GM18868 (cell line): Measurements from ENCODE around the gene NCS1.

Experiments
- ATAC-seq: cut with Tn5 transposase; IDR thresholded peaks from one replicate; pipeline ENCODE4 v1.9.1; 2021; ENCODE audit warnings: mild to moderate bottlenecking, moderate library complexity; ENCODE audit not compliant: unreplicated experiment

The NCS1 gene

DNA sequence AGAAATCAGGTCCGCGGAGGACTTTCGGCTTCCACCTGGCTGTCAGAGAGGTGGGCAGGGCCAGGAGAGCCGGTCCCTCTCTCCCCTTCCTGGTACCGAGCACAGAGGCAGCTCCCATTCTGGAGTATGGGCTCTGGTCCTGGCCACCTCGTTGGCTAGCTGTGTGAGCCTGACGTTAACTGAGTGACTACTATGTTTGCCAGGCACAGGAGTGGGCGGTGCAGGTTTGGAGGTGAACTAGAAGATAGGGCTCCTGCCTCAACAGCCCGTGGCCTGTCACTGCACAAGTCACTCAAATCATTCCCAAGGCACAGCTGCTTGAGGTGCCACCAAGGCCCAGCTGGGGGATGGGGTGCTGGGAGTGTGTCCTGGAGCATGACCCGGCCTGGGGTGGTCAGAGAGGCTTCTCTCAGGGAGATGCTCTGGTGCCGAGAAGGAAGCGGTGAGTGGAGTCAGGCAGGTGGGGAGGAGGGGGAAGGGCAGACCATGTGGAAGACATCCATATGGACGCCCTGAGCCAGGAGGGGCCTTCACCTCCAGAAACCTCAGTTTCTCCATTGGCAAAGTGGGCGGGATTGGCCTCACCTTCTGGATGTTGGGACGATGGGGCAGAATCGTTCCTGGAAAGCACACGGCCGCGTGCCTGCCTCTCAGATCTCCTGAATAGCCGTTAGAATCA is 39.5 kb downstream of the NCS1 start:
- ATAC-seq = no peak

DNA sequence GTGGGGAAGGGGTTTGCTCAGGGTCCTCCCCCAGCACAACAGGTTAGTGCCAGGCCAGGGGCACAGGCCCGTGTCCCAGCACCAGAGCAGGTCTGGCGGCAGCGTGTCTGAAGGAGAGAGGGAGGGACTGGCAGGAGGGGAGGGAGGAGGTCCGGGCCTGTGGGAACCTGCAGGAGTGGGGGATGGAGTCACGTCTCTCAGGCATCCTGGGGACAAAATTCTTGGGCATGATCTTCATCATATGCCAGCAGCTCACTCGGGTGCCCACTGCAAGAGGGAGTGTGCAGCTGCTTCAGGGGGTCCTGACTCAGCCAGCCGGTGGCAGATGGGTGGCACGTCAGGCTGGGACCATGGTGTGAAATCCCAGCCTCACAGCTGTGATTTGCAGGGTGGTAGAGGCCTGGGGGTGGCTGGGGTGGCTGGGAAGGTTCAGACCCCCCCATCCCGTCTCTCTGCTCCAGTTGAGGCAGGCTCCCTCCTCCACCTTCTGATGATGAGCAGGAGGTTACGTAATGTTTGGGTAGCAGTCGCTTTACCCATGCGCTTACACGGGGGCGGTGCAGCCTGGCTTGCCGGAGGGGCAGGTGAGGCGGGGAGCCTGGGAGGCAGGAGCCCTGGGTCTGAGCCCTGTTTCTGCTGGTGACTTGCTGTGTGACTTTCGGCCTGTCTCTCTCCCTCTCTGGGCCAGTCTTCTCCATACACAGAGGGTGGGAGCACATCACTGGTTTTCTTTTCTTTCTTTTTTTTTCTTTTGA is 40.5 kb downstream of the NCS1 start:
- no peak for ATAC-seq

DNA sequence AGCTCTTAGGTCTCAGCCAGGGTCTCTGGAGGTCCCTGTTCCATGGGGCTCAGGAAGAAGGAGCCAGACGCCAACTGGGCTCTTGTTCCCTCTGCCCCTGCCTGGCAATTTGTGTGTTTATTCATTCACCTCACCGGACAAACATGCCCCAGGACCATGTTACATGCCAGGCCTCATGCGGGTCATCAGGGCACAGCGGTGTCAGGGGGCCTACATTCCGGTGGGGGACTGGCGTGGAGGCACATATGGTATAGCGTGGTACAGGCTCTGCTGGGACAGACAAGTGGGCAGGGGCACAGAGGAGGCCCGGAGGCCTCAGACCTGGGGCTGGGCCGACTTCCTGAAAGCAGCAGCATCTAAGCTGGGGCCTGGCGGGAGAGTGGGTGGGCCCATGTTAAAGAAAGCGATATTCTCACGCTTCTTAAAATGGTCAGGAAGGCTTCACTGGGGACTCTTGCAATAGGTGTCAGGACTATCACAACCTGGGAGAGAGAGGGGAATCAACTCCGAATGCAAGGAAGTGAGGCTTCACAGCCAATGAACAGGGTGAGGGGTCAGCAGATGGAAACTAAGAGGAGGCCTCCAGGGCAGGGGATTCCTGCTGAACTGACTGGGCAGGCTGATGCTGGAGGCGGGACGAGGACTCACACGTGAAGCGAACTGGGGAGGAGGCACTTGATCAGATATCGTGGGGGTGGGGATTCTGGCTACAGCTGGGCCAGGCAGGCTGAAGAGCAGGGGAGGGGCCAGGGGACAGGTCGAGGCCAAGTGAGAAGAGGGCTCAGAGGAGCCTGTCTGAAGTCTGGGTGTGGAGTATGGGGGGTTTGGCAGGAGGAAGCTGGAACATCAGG is 41.9 kb downstream of the NCS1 start:
- ATAC-seq = no peak

DNA sequence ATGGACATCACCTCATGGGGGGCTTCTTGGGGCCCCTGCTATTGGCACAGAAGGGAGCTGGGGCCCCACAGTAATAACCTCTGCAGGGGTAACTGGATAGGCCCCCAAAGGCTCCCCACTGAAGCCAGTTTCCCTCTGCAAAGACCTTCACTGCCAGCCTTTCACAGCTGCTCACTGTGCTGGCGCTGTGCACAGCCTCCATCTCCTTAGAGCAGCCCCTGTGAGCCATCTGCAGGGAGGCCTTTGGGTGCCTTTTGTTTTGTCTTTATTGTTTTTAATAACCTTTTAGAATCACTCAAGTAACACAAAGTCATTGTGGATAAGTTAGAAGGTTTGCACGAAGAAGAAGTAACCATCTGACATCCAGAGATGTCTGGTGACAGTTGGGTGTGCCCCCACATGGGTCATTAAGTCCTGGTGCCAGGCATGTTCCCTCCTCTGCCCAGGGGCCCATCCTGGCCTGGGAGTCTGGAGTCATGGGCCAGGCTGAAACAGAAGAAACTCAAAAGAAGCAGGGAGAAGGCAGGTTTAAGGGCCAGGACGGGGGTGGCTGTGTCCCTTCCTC is 42.7 kb downstream of the NCS1 start:
- ATAC-seq = no peak

DNA sequence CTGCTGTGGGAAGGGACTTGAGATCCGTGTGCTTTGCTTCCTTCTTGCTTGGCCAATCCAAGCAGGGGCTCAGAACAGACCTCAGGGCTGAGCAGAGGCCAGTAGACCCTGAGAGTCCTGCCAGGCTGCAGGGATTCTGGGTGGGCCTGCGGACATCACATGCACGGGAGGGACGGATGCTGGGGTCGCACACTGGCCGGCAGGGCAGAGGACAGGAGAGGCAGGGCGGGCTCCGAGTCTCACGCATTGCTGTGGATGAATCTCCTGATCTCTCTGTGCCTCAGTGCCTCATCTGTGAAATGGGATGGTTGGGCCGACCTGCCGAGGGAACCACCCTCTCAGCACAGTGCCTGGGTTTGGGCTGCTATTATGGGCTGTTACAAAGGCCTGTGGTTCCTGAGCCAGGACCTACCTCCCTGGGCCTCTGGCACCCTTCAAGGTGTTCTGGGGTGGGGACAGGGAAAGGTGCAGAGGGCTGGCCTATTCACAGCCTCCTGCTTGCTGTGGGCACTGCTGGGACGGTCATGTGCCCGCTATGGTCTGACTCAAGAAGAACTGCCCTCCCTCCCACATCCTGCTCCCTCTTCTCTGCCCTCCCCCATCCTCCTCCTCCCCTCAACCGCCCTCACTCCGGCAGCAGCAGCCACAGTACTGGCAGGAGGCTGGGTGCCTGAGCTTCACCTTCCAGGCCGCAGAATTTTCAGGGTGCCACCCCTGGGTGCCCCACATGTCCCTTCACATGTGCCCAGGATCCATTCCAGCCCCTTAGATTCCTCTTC is 43.3 kb downstream of the NCS1 start:
- ATAC-seq = no peak

DNA sequence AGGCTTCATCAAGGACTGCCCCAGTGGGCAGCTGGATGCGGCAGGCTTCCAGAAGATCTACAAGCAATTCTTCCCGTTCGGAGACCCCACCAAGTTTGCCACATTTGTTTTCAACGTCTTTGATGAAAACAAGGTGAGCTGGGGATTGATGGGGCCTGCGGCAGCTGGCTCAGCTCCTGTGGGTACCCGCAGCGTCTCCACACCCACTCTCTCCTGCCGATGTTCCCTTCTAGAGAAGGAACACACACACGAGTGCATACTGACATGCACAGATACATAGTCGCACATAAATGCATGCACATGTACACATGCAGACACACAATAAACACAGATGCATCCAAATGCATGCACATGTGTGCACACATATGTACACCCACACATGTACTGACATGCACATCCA is 45.6 kb downstream of the NCS1 start:
- ATAC-seq = no peak

DNA sequence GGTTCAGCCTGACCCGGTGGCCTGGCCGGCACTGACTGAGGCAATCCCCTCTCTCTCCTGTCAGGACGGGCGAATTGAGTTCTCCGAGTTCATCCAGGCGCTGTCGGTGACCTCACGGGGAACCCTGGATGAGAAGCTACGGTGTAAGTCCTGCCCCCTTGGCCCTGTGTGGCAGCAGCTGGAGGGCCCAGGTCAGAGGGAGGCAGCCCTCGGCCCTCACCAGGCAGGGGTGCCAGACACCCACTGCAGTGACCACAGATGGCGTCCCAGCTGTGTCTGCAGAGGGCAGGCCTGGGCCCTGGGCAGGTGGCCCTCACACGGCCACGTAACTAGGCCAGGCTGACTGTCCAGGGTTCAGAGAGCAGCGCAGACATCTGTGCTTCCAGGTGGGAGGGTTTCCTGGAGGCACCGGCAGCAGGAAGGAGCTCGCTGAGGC is 47.5 kb downstream of the NCS1 start:
- no peak for ATAC-seq

DNA sequence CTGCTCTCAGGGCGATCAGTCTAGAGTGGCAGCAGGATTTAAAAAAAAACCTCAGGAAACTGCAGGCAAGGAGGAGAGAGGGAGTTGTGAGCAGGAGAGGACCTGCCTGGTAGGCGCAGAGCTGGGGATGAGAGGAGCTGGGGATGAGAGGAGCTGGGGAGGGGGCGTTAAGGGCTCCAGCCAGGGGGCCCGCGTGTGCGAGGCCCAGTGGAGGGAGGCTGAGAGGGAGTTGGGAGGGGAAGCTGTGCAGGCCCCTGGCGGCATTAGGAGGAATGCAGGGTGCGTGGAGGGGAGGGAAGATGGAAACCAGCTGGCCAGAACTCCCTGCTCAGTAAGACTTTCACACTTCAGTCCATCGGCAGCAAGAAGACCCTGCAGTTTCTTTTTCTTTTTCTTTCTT is 48.1 kb downstream of the NCS1 start:
- ATAC-seq = no peak

DNA sequence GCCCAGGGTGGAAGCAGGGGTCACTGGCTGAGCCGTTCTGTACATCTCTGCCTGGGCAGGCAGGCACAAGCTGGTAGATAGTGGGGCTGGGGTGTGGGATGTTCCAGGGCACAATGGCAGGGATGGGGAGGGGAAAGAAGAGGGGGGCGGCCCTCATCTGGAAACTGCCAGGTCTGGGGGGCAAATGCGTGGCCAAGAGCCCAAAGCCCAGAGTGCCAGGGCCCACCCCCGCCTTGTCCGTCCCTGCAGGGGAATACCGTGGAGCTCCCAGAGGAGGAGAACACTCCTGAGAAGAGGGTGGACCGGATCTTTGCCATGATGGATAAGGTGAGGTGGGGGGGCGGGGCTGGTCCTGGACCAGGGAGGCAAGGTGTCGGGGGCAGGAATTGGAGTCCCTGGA is 50.6 kb downstream of the NCS1 start:
- ATAC-seq = no peak

DNA sequence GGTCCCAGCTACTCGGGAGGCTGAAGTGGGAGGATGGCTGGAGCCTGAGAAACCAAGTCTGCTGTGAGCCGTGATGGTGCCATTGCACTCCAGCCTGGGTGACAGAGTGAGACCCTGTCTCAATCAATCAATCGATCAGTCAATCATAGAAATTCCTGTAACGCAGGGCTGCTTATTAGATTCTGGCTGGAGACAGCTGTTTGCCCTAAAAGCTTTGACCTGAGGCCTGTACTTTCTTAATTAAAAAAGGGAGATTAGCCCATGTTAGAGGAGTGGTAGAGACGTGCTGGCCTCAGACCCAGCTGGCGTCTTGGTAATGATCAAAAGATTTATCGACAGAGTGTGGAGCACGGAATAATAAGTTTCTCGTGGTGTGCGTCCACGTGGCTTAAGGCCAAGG is 52.9 kb downstream of the NCS1 start:
- no peak for ATAC-seq

DNA sequence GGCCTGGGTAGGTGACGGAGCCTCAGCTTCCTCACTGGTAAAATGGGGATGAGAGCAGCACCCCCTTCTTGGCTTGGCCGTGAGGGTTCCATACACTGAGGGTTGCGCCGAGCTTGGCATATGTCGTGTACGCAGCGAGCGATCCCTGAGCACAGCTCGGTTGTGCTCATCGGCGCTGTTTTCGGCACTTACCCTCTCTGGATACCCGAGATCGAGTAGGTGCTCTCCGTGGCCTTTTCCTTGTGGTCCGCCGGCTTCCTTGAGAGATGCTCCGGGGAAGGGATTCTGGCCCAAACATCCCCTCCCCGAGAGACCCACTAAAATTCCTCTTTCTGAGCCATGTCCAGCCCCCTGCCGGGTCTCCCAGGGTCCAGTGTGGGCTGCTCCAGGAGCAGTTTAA is 53.4 kb downstream of the NCS1 start:
- no peak for ATAC-seq

DNA sequence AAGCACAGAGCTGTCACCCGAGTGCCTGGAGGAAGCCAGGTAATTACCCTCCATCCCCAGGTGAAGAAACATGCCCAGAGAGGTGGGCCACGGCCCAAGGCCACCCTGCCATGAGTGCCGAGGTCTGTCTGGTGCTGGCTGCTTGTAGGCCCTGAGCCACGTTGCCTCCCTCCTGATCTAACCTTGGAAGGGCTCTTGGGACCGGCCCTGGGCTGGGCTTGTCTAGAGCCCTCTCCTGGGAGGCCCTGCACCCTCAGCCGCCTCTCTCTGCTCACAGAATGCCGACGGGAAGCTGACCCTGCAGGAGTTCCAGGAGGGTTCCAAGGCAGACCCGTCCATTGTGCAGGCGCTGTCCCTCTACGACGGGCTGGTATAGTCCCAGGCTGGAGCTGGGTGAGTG is 53.9 kb downstream of the NCS1 start:
- no peak for ATAC-seq

DNA sequence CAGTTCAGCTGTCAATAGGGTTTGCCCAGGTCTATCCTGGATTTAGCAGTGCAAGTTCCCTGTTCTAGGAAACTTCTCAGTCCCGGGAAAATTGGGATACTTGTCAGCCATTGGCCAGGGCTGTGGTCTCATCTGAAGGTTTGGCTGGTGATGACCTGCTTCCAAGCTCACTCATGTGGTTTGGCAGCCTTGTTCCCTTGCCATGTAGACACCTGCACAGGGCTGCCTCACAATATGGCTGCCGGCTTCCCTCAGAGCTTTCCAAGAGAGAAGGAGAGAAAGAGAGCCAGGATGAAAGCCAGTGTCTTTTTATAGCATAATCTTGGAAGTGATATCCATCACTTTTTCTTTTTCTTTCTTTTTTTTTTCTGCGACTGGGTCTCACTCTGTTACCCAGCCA is 55.6 kb downstream of the NCS1 start:
- ATAC-seq = no peak

DNA sequence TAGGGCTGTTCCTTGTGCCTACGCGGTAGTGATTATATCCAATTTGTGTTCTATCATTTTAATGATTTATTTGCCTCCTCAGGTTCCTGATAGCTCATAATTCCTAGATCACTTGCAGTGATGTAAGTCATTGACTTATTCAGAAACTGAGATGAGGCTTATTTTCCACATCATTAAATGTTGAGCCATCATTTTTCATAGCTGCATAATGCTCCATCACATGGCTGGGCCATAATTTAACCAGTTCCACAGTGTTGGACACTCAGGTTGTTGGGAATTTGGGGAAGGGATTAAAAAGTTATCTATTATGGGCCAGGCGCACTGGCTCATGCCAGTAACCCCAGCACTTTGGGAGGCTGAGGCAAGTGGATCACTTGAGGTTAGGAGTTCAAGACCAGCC is 57.6 kb downstream of the NCS1 start:
- no peak for ATAC-seq

DNA sequence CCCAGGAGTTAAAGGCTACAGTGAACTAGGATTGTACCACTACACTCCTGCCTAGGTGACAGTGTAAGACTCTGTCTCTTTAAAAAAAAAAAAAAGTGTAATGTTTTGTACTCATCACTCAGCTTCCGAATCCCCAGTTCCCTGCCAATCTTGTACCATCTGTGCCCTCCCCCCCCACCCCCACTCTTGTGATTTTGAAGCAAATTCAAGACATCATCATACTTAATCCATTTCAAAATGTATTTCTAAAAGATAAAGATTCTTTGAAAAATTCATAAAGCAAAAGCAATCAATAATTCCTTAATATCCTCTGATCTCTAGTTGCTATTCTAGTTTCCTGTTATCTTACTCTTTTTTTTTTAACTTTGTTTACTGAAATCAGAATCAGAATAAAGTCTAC is 58.4 kb downstream of the NCS1 start:
- ATAC-seq = no peak

DNA sequence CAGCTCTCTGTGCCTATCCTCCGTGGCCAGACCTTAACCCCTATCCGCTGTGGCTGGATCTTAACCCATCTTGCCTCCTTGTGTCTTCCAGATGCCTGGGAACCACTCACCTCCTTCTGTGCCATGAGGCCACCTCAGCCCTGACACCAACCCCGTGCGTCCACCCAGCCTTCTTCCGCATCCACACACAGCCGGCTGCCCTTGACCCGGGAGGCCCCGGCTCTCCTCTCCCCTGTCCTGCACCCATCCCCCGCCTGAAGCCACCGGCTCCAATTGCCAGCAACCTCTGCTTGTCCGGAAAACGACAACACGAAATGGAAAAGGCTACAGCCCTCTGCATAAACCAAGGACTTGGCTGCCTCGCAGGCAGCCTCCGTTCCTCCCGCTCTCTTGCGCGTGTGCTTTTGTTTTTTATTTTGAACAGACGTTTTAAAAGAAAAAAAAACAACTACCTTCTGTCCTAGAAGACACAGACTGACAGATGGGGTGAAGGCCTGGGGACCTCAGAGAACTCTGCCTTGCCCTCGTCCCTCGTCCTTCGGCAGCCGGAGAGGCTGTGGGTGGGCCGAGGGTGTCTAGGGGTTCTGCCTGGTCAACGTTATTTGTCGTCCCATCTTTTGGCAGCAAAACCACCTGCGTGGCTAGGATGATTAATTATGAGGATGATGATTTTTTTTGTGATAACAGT is 60.8 kb downstream of the NCS1 start:
- no peak for ATAC-seq

DNA sequence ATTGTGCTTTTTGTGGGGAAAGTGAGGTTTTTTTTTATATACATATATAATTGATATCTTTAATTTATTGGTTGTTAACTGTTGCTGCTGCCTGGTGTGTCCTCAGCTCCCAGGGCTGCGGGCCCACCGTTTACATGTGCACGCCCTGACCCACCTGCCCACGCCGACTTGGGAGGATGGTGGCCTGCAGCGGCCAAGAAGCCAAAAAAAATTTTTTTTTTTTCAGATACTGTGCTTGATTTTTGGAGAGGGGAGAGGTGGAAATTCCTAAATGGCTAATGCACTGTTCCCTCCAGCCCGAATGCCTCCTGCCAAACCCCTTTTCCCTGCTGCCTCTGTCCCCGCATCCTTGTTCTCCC is 61.4 kb downstream of the NCS1 start:
- no peak for ATAC-seq

DNA sequence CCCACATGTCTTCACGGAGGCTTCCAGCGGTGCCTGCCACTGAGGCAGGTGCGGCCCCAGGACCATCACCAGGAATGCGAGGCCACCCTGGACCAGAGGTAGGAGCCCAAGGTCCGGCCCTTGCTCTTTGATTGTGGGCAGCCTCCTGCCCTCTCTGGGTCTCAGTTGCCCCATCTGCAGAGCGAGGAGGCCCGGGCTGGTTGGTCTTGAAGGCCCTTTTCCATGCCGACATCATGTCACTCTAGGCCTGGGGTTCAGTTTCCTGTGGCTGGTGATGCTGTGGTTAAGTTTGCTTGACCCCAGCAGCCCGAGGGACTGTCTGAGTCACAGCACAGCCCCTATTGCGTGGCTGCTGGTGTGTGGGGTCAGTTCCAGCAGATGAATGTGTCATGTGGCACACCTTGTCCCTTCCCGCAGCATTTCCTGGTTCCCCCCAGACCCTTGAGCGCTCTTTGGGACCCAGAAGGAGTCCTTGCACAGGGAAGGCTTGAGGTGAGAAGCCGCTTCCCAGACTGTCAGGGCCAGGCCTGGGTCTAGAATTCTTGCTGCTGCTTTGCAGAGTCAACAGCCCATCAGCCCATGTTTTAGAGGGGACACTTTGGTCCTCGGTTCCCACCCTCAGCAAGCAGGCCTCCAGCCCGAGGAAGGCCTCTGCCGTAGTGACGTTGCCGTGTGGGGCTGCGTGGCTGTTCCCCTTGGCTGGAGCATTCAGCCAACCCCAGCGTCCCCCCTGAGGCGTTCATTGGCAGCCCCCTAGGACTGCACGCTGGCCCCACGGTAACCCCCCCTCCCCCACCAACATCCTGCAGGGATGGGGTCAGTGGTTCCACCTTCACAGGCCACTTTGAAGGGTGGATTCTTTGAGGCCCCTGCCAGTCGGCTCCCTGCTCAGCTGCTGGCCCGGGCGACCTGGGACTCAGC is 62.4 kb downstream of the NCS1 start:
- ATAC-seq = no peak
